A673 (cell line): ENCODE results near the gene B4GALNT3. TPM values are rescaled to one million over a fixed set of nuclear protein-coding genes. Genes with fewer than 3 reads are reported as not detected.

ENCODE experiments used
- total RNA-seq: library from RNA; stranded (reverse); gene quantifications from 2 replicates; pipeline ENCODE4 v1.2.3, GENCODE V29; 2021

Gene B4GALNT3
- total RNA-seq, 1 experiment from 2014 or later: 19.4 TPM

Other genes starting within 250 kb of the B4GALNT3 start
- gene SLC6A12, start 245.8 kb upstream of the B4GALNT3 start, total RNA-seq: not detected in 2 replicates
- gene SLC6A13, start 197.1 kb upstream of the B4GALNT3 start, total RNA-seq: not detected in 2 replicates
- 68.8 and 73.3 TPM in 2 replicates for gene KDM5A, start 70.6 kb upstream of the B4GALNT3 start, total RNA-seq
- 43.3 and 44.4 TPM in 2 replicates for gene CCDC77, start 58.3 kb upstream of the B4GALNT3 start, total RNA-seq
- gene NINJ2, start 203.5 kb downstream of the B4GALNT3 start, total RNA-seq: 0.42 TPM in 1 of 2 replicates, not detected in the other